Ureter (tissue), 1 donor: Measurements from ENCODE around the gene TRIM41. TPM values are rescaled to one million over a fixed set of nuclear protein-coding genes. Genes with fewer than 3 reads are reported as not detected.
"Not testable (repeated sequence)": the region's sequence is repeated elsewhere in the genome, so short reads cannot be mapped to it uniquely, and the experiment has no call there.

ENCODE experiments used
- DNase-seq: peaks from one replicate; pipeline ENCODE4 v3.0.0-alpha.2; 2020; ENCODE audit warnings: low spot score
- total RNA-seq: library from RNA; stranded (reverse); gene quantifications from one replicate; pipeline ENCODE4 v1.2.4, GENCODE V29; 2023
- donor health status: DM: yes; HTN: yes; CAD: no.

The TRIM41 gene
- total RNA-seq, 1 donor from 2014 or later: 34.5 TPM

GRCh38 chr5:181283841-181284755, 61.0 kb downstream of the TRIM41 start:
- not testable (repeated sequence) for DNase-seq

Other genes starting within 250 kb of the TRIM41 start
- gene BTNL3, start 234.4 kb upstream of the TRIM41 start, total RNA-seq: not detected
- 26.0 TPM for gene BTNL9, start 183.0 kb upstream of the TRIM41 start, total RNA-seq
- gene OR2V1, start 92.1 kb upstream of the TRIM41 start, total RNA-seq: not detected
- not detected for gene OR2V2, start 75.7 kb upstream of the TRIM41 start, total RNA-seq
- gene TRIM7, start 18.1 kb upstream of the TRIM41 start, total RNA-seq: 3.0 TPM
- gene RACK1, start 20.6 kb downstream of the TRIM41 start, total RNA-seq: 1,824 TPM
- gene TRIM52, start 37.9 kb downstream of the TRIM41 start, total RNA-seq: 22.5 TPM
- gene OR4F3, start 144.0 kb downstream of the TRIM41 start, total RNA-seq: not detected